Inflammatory macrophage (primary cell): ENCODE measurements around the gene ATAD1.

Experiments
- DNase-seq, 2 donors: peaks; one replicate each; pipeline ENCODE4 v3.0.0-alpha.2; 2020 to 2022

Gene ATAD1

GRCh38 chr10:87713707-87714106 is 104.3 kb downstream of the ATAD1 start:
- DNase-seq = no peak

GRCh38 chr10:87712913-87713616 is 105.0 kb downstream of the ATAD1 start:
- no peak for DNase-seq

- no peak for DNase-seq
Observed at GRCh38 chr10:87707254-87707653, 110.8 kb downstream of the ATAD1 start.

GRCh38 chr10:87706731-87707130 is 111.3 kb downstream of the ATAD1 start:
- no peak for DNase-seq

GRCh38 chr10:87705339-87705738 is 112.7 kb downstream of the ATAD1 start:
- no peak for DNase-seq

GRCh38 chr10:87703771-87704170 is 114.3 kb downstream of the ATAD1 start:
- DNase-seq = no peak

GRCh38 chr10:87702973-87703294 is 115.1 kb downstream of the ATAD1 start:
- DNase-seq = no peak

- DNase-seq = no peak
Observed at GRCh38 chr10:87702260-87702972, 115.6 kb downstream of the ATAD1 start.
